SK-N-SH (cell line): ENCODE results near the gene MACROD2. TPM values are rescaled to one million over a fixed set of nuclear protein-coding genes. Genes with fewer than 3 reads are reported as not detected.

Source experiments
- CTCF ChIA-PET: fragments of 300-600, 350-600 bp; formaldehyde crosslinking; extraction: SDS; loops from one replicate; lab custom pipeline; 2021; lab: Yijun Ruan, JAX
- POLR2A ChIA-PET: fragments of 350-600 bp; sonication (Branson Sonifier 250); formaldehyde crosslinking; extraction: SDS; loops from one replicate; lab custom pipeline; 2020; ENCODE audit warnings: antibody characterized with exemption, inconsistent platforms; lab: Yijun Ruan, JAX
- DNase-seq: peaks from one replicate; pipeline ENCODE4 v3.0.0; 2012
- H2AFZ ChIP-seq: fragments of 200-600 bp; sonication (generic); 2 replicates; pipeline ENCODE4 v1.8.1; 2016; ENCODE audit warnings: antibody characterized with exemption, mild to moderate bottlenecking, low read depth
- H3F3A ChIP-seq: fragments of 200-600 bp; sonication (generic); replicated peaks from 2 replicates; pipeline ENCODE3; 2016; ENCODE audit warnings: antibody characterized with exemption, mild to moderate bottlenecking; ENCODE audit not compliant: insufficient read depth
- H3K27ac ChIP-seq, 2 experiments: fragments of 200-500 bp in 1 of 2; fragments of 200-600 bp in 1 of 2; sonication (Bioruptor generic) in 1 of 2; sonication (generic), shearing (Covaris generic) in 1 of 2; 2 replicates each; pipeline versions ENCODE4 v1.5.1 to v1.6.1; 2014 to 2016; ENCODE audit warnings: low read depth in 2 of 2, inconsistent platforms in 1 of 2, low read length in 1 of 2, mild to moderate bottlenecking in 1 of 2, mixed read lengths in 1 of 2
- H3K27me3 ChIP-seq: fragments of 200-600 bp; sonication (generic), shearing (Covaris generic); 2 replicates; pipeline ENCODE4 v1.6.1; 2016; ENCODE audit warnings: mixed run types; ENCODE audit not compliant: insufficient read depth
- H3K36me3 ChIP-seq, 2 experiments: fragments of 200-500 bp in 1 of 2; fragments of 200-600 bp in 1 of 2; sonication (Bioruptor generic) in 1 of 2; sonication (generic) in 1 of 2; replicated peaks in 1 of 2; 2 replicates each; pipeline versions ENCODE3 to v1.5.1; 2014 to 2016; ENCODE audit warnings: low read length in 1 of 2, mild to moderate bottlenecking in 1 of 2; ENCODE audit not compliant: insufficient read depth in 2 of 2, control insufficient read depth in 1 of 2
- H3K4me1 ChIP-seq, 2 experiments: fragments of 200-500 bp in 1 of 2; fragments of 200-600 bp in 1 of 2; sonication (Bioruptor generic) in 1 of 2; sonication (generic), shearing (Covaris generic) in 1 of 2; 2 replicates each; pipeline versions ENCODE4 v1.5.1 to v1.6.1; 2014 to 2016; ENCODE audit warnings: low read depth in 1 of 2, low read length in 1 of 2, mixed run types in 1 of 2; ENCODE audit not compliant: insufficient read depth in 2 of 2, control insufficient read depth in 1 of 2
- H3K4me2 ChIP-seq: fragments of 200-600 bp; sonication (generic), shearing (Covaris generic); 2 replicates; pipeline ENCODE4 v1.6.1; 2017; ENCODE audit warnings: mixed run types
- H3K4me3 ChIP-seq, 2 experiments: fragments of 200-500 bp in 1 of 2; fragments of 200-600 bp in 1 of 2; sonication (Bioruptor generic) in 1 of 2; sonication (generic), shearing (Covaris generic) in 1 of 2; 2 replicates each; pipeline versions ENCODE4 v1.5.1 to v1.8.1; 2014 to 2016; ENCODE audit warnings: low read depth in 2 of 2, inconsistent platforms in 1 of 2, low read length in 1 of 2, mild to moderate bottlenecking in 1 of 2, mixed read lengths in 1 of 2, moderate library complexity in 1 of 2
- H3K79me2 ChIP-seq: fragments of 200-600 bp; sonication (generic); 2 replicates; pipeline ENCODE4 v1.8.1; 2017; ENCODE audit warnings: mild to moderate bottlenecking; ENCODE audit not compliant: insufficient read depth
- H3K9ac ChIP-seq: fragments of 200-600 bp; sonication (generic); 2 replicates; pipeline ENCODE4 v1.6.1; 2017; ENCODE audit warnings: mixed run types
- H3K9me2 ChIP-seq: fragments of 200-600 bp; sonication (generic); 2 replicates; pipeline ENCODE4 v1.6.1; 2017; ENCODE audit warnings: mixed run types
- H3K9me3 ChIP-seq: fragments of 200-600 bp; sonication (generic); 2 replicates; pipeline ENCODE4 v1.6.1; 2017; ENCODE audit warnings: mixed run types, mild to moderate bottlenecking, moderate library complexity
- H4K20me1 ChIP-seq: fragments of 200-600 bp; sonication (generic); 2 replicates; pipeline ENCODE4 v1.6.1; 2017; ENCODE audit warnings: mild to moderate bottlenecking, mixed run types; ENCODE audit not compliant: insufficient read depth
- CHD2 ChIP-seq: fragments of 150-350 bp; IDR thresholded peaks from 2 replicates; pipeline ENCODE4 v1.6.1; 2018; ENCODE audit warnings: low read length; ENCODE audit not compliant: partially characterized antibody
- CTCF ChIP-seq: fragments of 200-600 bp; sonication (generic); IDR thresholded peaks from 2 replicates; pipeline ENCODE4 v1.6.1; 2017; ENCODE audit warnings: antibody characterized with exemption, mild to moderate bottlenecking, moderate library complexity
- GATA2 ChIP-seq: sonication (generic); formaldehyde crosslinking; IDR thresholded peaks from 2 replicates; pipeline ENCODE4 v1.5.0; 2020; ENCODE audit warnings: mild to moderate bottlenecking, missing genetic modification reagents
- MEF2A ChIP-seq: IDR thresholded peaks from 2 replicates; pipeline ENCODE4 v1.4.0; 2012; ENCODE audit warnings: low read depth, borderline replicate concordance
- MXI1 ChIP-seq: IDR thresholded peaks from 2 replicates; pipeline ENCODE4 v1.6.1; 2012; ENCODE audit warnings: mild to moderate bottlenecking, low read depth, low read length, improper control_type of control experiment
- NFIC ChIP-seq: IDR thresholded peaks from 2 replicates; pipeline ENCODE4 v1.4.0; 2012; ENCODE audit warnings: borderline replicate concordance
- NRF1 ChIP-seq: IDR thresholded peaks from 2 replicates; pipeline ENCODE4 v1.6.1; 2012; ENCODE audit warnings: low read depth, mild to moderate bottlenecking, low read length
- POLR2AphosphoS5 ChIP-seq: IDR thresholded peaks from 2 replicates; pipeline ENCODE4 v1.6.1; 2012; ENCODE audit warnings: low read depth, low read length
- RAD21 ChIP-seq: IDR thresholded peaks from 2 replicates; pipeline ENCODE4 v1.6.1; 2012; ENCODE audit warnings: mild to moderate bottlenecking, low read length
- RCOR1 ChIP-seq: fragments of 150-350 bp; IDR thresholded peaks from 2 replicates; pipeline ENCODE4 v1.6.1; 2017; ENCODE audit warnings: antibody characterized with exemption, low read length
- YY1 ChIP-seq: IDR thresholded peaks from 2 replicates; pipeline ENCODE4 v1.4.0; 2012; ENCODE audit warnings: low read depth, mild to moderate bottlenecking
- ZBTB33 ChIP-seq: IDR thresholded peaks from 2 replicates; pipeline ENCODE4 v1.4.0; 2012; ENCODE audit warnings: low read depth, borderline replicate concordance
- WGBS: methylation state at CpG from one replicate; pipeline ENCODE4 v1.1.6; 2017; ENCODE audit warnings: low lambda C conversion rate; 5-methylcytosine and 5-hydroxymethylcytosine counted together
- polyA plus RNA-seq, 3 experiments: library from polyadenylated mRNA; depleted of rRNA; stranded (reverse); fragments of >200 nt; gene quantifications; 2 replicates each; pipeline ENCODE4 v1.2.3, GENCODE V29; 2012
- TF ChIP-seq, protein P1 (sequence below): IDR thresholded peaks from 2 replicates; pipeline ENCODE4 v1.6.1; 2012; ENCODE audit warnings: mild to moderate bottlenecking, low read depth, low read length, moderate library complexity

MACROD2 gene
- polyA plus RNA-seq, 1 of the 3 experiments (the other 2 are of a cell fraction): 0.33 TPM

DNA sequence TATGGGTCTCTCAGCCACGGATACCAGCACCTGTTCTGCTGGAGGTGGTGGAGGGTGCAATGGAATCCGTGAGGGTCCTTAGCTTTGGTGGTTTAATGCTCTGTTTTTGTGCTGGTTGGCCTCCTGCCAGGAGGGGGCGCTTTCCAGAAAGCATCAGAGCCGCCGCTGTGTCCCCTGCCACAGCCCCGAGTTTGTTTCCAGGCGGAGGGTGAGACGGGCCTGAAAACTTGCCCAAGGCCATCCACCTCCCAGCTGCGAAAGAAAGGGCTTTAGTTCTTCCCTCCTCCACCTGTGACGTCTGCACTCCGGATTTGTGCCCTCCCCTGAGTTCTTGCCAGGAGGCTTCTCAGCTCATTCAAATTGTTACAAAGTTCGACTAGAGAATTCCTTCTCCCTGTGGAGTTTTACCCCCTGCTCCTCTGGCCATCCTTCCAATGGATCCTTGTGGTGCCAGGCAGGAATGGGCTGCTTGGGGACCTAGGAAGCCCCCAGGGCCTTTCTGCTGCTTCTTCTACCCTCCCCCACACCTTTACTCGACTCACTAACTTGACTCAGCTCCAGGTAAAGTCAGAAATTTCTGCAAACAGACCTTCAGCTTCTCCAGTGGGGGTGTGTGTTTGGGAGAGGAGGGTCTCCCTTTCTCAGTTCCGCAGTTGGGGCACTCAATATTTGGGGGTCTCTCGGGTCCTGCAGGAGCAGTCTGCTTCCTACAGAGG lies 1704.3 kb downstream of the MACROD2 start:
- no peaks in the 10 kb centered on the region for H3K9me3 ChIP-seq
- 75% methylated on average over 14 of the region's 15 CpGs for whole genome bisulfite sequencing
- CTCF ChIA-PET: interaction anchor here (1.0 to 1.8 kb wide), 5 partner anchors 9 to 48 kb away, joined by 3 to 5 read pairs (median 4); no protein-coding TSS in a partner anchor
- no peak overlapping the region for H3K9ac ChIP-seq
- H3K4me2 ChIP-seq: no peak overlapping the region
- TF ChIP-seq CTCF (peak; percentile 14; the same call in 1 of the 2 replicates), NFIC (no peak), YY1 (no peak), NRF1 (no peak), POLR2AphosphoS5 (no peak), MEF2A (no peak), CHD2 (no peak), RCOR1 (no peak)
- TF ChIP-seq, all 33 proteins: peak for 1
- no peaks in the 10 kb centered on the region for H4K20me1 ChIP-seq
- no peaks in the 10 kb centered on the region for H3K36me3 ChIP-seq
- H3K4me3 ChIP-seq: no peak overlapping the region
- DNase-seq: no peak
- H3K79me2 ChIP-seq: no peaks in the 10 kb centered on the region
- no peaks in the 10 kb centered on the region for H3K9me2 ChIP-seq
- no peak overlapping the region for H2AFZ ChIP-seq
- H3K27me3 ChIP-seq: no peaks in the 10 kb centered on the region
- H3K27ac ChIP-seq: no peak overlapping the region
- peaks cover 6% of the 10 kb centered on the region for H3F3A ChIP-seq
- POLR2A ChIA-PET: no interaction called here
- peaks cover 0 to 9% of the 10 kb centered on the region in 2 experiments; a peak in 2 of 4 replicates for H3K4me1 ChIP-seq

DNA sequence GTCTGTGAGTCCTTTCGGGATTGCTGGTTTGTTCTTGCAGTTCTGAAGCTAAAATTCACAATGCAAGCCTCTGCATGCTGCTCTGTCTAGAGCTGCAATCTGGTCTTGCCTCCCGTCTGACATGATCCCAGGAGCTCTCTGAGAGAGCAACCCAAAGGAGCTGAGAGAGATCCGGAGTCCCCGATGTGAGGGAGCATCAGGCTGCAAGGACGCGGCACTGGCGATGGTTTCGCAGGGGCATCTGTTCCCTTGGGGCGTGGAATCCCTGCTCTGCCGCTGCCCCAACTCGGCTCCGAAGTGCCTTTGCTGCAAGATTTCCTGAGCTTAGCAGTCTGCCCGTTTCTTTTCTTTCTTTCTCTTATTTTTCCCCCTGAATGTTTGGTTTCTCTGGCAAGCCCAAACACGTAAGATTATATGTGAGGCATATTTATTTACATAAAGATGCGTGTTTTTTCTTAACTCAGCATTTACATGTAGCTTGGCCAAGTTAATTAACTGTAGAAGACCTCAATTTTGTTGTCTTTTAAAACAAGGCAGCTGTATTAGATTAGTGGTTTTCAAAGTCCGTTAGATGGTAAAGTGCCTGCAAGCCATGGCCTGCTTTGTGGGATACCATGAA lies 1704.9 kb downstream of the MACROD2 start:
- Histone ChIP-seq H3K9me3 (no peaks in the 10 kb centered on the region), H2AFZ (no peak overlapping the region), H3K27ac (no peak overlapping the region), H3F3A (peaks cover 6% of the 10 kb centered on the region)
- POLR2A ChIA-PET: no interaction called here
- CTCF ChIA-PET: interaction anchor here (1.0 to 1.7 kb wide), 5 partner anchors 8 to 47 kb away, joined by 3 to 5 read pairs (median 3); no protein-coding TSS in a partner anchor
- TF ChIP-seq ZBTB33 (no peak), GATA2 (CRISPR knock-in tag) (no peak), RCOR1 (no peak), RAD21 (no peak), MXI1 (no peak), NRF1 (no peak)
- TF ChIP-seq, protein P1, sequence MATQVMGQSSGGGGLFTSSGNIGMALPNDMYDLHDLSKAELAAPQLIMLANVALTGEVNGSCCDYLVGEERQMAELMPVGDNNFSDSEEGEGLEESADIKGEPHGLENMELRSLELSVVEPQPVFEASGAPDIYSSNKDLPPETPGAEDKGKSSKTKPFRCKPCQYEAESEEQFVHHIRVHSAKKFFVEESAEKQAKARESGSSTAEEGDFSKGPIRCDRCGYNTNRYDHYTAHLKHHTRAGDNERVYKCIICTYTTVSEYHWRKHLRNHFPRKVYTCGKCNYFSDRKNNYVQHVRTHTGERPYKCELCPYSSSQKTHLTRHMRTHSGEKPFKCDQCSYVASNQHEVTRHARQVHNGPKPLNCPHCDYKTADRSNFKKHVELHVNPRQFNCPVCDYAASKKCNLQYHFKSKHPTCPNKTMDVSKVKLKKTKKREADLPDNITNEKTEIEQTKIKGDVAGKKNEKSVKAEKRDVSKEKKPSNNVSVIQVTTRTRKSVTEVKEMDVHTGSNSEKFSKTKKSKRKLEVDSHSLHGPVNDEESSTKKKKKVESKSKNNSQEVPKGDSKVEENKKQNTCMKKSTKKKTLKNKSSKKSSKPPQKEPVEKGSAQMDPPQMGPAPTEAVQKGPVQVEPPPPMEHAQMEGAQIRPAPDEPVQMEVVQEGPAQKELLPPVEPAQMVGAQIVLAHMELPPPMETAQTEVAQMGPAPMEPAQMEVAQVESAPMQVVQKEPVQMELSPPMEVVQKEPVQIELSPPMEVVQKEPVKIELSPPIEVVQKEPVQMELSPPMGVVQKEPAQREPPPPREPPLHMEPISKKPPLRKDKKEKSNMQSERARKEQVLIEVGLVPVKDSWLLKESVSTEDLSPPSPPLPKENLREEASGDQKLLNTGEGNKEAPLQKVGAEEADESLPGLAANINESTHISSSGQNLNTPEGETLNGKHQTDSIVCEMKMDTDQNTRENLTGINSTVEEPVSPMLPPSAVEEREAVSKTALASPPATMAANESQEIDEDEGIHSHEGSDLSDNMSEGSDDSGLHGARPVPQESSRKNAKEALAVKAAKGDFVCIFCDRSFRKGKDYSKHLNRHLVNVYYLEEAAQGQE: no peak
- TF ChIP-seq, all 33 proteins: peak for 0
- no peak overlapping the region for H3K9ac ChIP-seq
- WGBS: 59% methylated on average over 16 of the region's 16 CpGs
- no peaks in the 10 kb centered on the region for H3K79me2 ChIP-seq
- H3K36me3 ChIP-seq: no peaks in the 10 kb centered on the region
- no peaks in the 10 kb centered on the region for H3K9me2 ChIP-seq
- no peaks in the 10 kb centered on the region for H3K27me3 ChIP-seq
- DNase-seq: peak; percentile 15
- no peaks in the 10 kb centered on the region for H4K20me1 ChIP-seq
- H3K4me3 ChIP-seq: no peak overlapping the region
- no peak overlapping the region for H3K4me2 ChIP-seq
- H3K4me1 ChIP-seq: peaks cover 0 to 9% of the 10 kb centered on the region in 2 experiments; a peak in 2 of 4 replicates
